ENCODE measurements around the gene CELSR1.

DNA sequence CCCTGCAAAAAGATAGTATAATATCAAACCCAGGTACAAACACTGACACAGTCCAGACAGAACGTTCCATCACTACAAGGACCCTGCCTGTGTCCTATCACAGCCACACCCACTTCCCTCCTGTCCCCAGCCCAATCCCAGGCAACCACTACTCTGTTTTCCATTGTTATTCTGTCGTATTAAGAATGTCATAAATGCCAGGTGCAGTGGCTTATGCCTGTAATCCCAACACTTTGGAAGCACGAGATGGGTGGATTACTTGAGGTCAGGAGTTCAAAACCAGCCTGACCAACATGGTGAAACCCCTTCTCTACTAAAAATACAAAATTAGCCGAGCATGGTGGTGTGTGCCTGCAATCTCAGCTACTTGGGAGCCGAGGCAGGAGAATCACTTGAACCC is 112.9 kb downstream of the CELSR1 start:
- TF ChIP-seq ZNF565 (CRISPR knock-in tag; conservative IDR thresholded peaks at IDR 0.05; ENCODE audit: low read depth) (no peak), ZFP3 (CRISPR knock-in tag; IDR thresholded peaks at IDR 0.05) (no peak), PPARA (CRISPR knock-in tag; IDR thresholded peaks at IDR 0.05; ENCODE audit: borderline replicate concordance) (no peak), ESRRG (CRISPR knock-in tag; IDR thresholded peaks at IDR 0.05) (no peak), ARNTL (CRISPR knock-in tag; IDR thresholded peaks at IDR 0.05; ENCODE audit: borderline replicate concordance, low read depth) (no peak)
- TF ChIP-seq, protein P1, sequence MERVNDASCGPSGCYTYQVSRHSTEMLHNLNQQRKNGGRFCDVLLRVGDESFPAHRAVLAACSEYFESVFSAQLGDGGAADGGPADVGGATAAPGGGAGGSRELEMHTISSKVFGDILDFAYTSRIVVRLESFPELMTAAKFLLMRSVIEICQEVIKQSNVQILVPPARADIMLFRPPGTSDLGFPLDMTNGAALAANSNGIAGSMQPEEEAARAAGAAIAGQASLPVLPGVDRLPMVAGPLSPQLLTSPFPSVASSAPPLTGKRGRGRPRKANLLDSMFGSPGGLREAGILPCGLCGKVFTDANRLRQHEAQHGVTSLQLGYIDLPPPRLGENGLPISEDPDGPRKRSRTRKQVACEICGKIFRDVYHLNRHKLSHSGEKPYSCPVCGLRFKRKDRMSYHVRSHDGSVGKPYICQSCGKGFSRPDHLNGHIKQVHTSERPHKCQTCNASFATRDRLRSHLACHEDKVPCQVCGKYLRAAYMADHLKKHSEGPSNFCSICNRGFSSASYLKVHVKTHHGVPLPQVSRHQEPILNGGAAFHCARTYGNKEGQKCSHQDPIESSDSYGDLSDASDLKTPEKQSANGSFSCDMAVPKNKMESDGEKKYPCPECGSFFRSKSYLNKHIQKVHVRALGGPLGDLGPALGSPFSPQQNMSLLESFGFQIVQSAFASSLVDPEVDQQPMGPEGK (CRISPR knock-in tag; IDR thresholded peaks at IDR 0.05; ENCODE audit: borderline replicate concordance), result no peak
- TF ChIP-seq, protein P2, sequence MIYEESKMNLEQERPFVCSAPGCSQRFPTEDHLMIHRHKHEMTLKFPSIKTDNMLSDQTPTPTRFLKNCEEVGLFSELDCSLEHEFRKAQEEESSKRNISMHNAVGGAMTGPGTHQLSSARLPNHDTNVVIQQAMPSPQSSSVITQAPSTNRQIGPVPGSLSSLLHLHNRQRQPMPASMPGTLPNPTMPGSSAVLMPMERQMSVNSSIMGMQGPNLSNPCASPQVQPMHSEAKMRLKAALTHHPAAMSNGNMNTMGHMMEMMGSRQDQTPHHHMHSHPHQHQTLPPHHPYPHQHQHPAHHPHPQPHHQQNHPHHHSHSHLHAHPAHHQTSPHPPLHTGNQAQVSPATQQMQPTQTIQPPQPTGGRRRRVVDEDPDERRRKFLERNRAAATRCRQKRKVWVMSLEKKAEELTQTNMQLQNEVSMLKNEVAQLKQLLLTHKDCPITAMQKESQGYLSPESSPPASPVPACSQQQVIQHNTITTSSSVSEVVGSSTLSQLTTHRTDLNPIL (CRISPR knock-in tag; IDR thresholded peaks at IDR 0.05; ENCODE audit: low read depth), result no peak
- TF ChIP-seq, protein P3, sequence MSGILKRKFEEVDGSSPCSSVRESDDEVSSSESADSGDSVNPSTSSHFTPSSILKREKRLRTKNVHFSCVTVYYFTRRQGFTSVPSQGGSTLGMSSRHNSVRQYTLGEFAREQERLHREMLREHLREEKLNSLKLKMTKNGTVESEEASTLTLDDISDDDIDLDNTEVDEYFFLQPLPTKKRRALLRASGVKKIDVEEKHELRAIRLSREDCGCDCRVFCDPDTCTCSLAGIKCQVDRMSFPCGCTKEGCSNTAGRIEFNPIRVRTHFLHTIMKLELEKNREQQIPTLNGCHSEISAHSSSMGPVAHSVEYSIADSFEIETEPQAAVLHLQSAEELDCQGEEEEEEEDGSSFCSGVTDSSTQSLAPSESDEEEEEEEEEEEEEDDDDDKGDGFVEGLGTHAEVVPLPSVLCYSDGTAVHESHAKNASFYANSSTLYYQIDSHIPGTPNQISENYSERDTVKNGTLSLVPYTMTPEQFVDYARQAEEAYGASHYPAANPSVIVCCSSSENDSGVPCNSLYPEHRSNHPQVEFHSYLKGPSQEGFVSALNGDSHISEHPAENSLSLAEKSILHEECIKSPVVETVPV (CRISPR knock-in tag; IDR thresholded peaks at IDR 0.05), result no peak
